Kidney capillary endothelial cell (primary cell): ENCODE measurements around the gene PKHD1.
"Not testable (repeated sequence)": the region's sequence is repeated elsewhere in the genome, so short reads cannot be mapped to it uniquely, and the experiment has no call there.

ENCODE experiments used
- DNase-seq: peaks from one replicate; pipeline ENCODE4 v3.0.0-alpha.2; 2018; ENCODE audit warnings: low spot score

The PKHD1 gene

GRCh38 chr6:51989789-51990188, 97.6 kb downstream of the PKHD1 start:
- no peak for DNase-seq

DNA sequence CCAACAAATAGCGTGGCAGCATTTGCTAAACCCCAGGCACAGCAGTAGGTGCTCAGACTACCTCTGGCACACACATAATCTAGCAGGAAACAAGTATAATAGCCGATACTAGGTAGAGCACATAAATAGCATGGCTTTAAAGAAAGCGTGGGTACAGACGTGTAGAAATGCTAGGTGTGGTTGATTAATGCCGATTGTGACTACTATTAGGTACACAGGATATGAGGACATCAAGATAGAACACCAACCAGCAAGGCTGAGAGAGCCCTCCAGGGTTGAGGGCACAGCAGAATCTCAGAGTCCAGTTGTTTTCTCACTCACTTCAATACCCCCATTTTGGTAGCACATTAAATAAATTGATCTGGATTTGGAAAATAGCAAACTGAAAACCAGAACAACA, 100.5 kb downstream of the PKHD1 start:
- no peak for DNase-seq

- DNase-seq = no peak
These were observed 103.8 kb downstream of the PKHD1 start for GRCh38 chr6:51983564-51983963.

DNA sequence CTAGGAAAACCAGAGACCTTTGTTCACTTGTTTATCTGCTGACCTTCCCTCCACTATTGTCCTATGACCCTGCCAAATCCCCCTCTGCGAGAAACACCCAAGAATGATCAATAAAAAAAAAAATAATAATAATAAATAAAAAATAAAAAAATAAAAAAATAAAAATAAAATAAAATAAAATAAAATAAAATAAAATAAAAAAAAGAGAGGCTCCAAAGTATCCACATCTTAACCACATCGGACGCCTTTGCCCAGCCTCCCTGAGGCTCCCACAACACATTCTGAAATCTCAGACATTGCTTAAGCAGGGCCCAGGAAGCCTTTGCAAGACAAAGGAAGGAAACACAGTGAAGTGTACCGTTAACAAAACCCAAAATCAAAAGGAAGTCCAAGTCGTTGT, 104.7 kb downstream of the PKHD1 start:
- DNase-seq = not testable (repeated sequence)

DNA sequence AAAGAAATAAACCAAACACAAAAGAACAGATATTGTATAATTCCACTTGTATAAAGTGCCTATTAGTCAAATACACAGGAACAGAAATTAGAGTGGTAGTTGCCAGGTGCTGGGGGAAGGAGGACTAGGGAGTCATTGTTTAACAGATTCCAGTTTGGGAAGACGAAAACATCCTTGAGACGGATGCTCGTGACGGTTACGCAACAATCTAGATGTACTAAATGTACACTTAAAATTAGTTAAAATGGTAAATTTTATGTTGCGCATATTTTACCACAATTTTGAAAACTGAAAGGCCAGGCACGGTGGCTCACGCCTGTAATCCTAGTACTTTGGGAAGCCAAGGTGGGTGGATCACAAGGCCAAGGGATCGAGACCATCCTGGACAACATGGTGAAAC, 111.0 kb downstream of the PKHD1 start:
- no peak for DNase-seq

GRCh38 chr6:51972659-51973058, 114.8 kb downstream of the PKHD1 start:
- no peak for DNase-seq

DNA sequence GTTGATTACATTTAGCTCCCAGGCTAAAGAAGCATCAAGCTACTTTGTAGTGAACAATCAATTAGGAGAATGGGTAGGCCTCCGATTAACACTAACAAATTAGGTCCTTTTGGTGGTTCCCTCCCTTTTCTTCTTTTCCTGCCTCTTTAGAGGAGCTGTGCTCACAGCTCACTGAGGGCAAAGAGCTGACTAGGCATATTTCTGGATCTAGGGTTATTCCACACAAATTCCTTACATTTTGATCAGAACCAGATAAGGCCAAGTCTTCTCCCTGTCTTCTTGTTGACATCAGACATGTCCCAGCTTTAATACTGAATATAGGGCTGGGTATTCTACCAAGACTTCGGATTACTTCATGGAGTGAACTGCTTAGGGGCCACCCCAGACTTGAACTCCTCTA, 119.1 kb downstream of the PKHD1 start:
- no peak for DNase-seq

- no peak for DNase-seq
These were observed 122.1 kb downstream of the PKHD1 start for GRCh38 chr6:51965222-51965801.

- no peak for DNase-seq
These were observed 123.4 kb downstream of the PKHD1 start for GRCh38 chr6:51963980-51964379.

DNA sequence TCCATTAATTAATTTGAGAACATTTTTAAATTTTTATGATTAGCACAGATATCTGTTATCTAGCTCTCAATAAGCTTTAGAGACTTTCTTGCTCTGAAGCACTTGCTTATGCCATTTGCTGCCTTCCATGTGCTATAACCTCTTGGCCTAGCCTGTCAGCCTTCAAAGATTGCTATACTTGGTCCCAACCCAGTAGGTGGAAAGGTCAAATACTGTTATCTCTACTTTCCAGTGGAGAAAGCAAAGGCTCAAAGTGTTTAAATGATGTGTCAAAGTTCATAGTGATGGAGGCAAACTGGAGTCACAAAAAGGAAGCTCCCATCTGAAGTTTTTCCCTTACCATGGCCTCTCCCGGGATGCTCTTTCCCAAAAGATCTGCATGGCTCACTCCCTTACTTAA, 125.1 kb downstream of the PKHD1 start:
- no peak for DNase-seq

GRCh38 chr6:51960419-51960818, 127.0 kb downstream of the PKHD1 start:
- no peak for DNase-seq

DNA sequence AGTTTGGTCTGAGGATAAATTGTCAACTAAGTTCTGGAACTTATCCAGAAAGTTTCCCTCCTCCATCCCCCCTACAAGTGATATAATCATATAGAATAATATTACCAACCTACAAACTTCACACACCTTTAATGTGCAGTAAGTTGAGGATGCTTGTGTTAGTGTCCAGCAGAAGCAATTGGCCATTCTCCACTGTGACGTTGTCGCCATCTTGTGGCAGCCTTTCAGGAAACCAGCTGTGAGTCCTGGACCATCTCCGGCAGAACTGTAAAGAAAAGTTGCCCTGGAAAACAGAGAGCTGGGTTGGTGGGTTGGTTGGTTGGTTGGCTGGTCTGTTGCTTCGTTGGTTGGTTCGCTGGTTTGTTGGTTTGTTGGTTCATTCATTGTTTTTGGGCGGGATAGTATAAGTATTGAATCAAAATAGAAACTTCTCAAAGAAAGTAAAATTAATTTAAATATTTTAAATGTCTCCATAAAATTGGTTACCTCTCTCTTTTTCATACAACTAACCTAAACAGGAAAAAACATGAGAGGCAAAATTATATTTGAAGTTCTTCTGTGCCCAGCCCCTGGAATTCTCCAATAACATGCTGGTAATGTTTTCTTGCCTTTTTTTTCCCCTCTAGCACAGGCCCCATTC, 127.5 kb downstream of the PKHD1 start:
- peak; percentile 58 for DNase-seq

DNA sequence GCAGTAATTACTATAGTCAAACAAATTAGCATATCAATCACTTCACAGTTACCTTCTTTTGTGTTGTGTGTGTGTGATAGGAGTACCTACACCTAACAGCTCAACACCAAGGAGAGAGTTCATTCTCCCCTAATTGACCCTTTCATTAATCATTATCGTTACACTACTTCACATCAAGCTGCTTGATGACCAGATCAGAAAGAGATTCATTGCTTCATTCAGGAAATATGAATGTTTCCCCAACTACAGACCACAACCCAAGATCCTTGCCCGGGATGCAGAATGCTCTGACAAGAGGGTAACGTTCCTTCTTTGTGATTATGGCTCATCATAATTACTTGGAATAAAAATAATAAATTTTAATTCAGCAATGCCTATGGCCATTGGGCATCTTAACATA, 132.7 kb downstream of the PKHD1 start:
- no peak for DNase-seq

DNA sequence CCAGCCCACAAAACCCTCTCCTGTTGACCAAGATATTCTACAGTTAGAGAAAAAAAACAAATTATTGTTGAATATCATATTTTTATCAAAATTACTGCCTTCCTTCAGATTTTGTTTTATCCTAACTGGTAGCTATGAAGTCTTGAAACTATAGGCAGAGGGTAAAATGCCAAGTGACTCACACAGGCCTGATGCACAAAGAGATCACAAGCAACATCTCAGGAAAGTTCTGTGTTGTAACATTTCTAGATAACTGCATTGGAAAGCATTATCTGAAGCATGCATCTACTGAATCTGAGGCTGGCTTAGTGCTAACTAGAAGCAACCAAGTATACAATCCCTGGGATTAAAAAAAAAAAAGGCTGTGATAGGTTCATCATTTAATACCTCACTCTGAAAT, 134.2 kb downstream of the PKHD1 start:
- no peak for DNase-seq

GRCh38 chr6:51951924-51952323, 135.5 kb downstream of the PKHD1 start:
- no peak for DNase-seq

- no peak for DNase-seq
These were observed 137.9 kb downstream of the PKHD1 start for GRCh38 chr6:51949526-51949925.

GRCh38 chr6:51939695-51940094, 147.7 kb downstream of the PKHD1 start:
- DNase-seq = not testable (repeated sequence)

GRCh38 chr6:51936531-51937290, 150.7 kb downstream of the PKHD1 start:
- no peak for DNase-seq

DNA sequence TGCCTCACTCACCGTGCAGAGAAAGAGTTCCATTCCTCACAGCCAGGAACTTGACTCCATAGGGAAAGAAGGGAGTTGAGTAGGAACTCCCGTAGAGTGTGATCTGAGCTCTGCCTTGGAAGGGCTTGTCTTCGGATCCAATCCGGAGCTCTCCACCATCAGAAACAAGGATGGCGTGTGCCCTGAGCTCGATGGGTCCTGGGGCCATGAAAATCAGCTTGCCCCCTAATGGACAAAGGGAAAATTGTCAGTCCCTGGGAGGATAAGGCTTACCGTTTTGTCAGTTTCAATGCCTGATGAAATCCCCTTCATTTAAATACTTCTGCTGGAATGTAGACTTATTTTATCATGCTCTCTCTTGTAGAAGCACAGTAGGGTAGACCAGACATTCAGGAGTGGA, 153.3 kb downstream of the PKHD1 start:
- DNase-seq = no peak

DNA sequence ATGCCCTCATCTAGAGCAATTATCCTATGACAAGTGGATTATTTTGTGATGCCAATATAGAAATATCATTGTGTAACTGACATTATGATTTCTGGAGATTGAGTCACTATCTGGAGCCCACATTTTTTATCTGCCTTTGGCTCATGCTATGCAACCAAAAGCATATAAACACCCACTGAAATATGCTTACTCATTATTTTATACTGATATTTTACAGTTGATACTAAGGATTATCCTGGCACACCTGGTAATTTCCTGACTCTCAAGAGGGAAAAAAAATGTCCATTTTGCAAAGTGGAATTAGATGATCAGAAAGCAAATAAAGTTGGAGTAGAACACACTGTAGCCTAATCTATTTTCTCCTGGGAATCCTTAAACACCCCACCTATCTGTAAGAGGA, 154.5 kb downstream of the PKHD1 start:
- no peak for DNase-seq

DNA sequence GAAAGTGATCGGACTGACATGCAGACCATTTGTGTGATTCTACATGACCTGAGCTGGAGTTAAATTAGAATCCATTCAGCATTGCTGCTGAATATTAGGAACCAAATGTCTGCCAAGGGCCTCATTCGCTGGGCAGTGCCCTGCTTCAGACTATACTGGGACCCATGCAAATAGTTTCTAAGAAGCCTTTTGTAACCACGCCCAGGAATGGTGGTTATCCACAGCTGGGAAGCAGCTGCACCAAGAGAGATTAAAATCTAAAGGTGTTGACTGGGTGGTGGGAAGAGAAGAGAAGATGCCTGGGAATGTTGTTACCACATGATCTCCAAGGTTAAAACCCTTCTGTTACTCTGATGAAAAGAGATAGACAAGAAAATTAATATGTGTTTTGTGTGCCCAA, 156.8 kb downstream of the PKHD1 start:
- DNase-seq = no peak

GRCh38 chr6:51929934-51930574, 157.4 kb downstream of the PKHD1 start:
- DNase-seq = no peak

DNA sequence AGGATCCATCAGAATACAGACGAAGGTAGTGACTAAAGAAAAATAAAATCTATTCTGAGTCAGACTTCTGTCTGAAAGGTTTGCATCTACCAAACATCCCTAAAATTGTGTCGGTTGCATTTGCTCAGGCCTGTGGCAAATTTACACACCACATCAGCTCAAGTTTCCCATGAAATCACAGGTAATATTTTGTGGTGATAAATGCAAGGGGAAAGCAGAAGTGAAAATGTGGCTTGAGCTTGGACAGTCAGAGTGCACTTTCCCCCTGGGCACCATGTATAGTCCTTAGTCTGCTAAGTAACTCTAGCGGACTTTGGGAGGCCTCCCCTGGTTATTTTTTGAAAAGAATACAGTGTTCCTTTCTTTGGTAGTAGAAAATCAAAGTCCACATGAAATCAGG, 159.1 kb downstream of the PKHD1 start:
- DNase-seq = no peak
